GM12892 (cell line): ENCODE results near the gene TRPM3.

Source experiments
- POLR2A ChIP-seq: IDR thresholded peaks from 2 replicates; pipeline ENCODE4 v1.6.1; 2011; ENCODE audit warnings: low read depth, low read length, control low read depth
- POLR2AphosphoS5 ChIP-seq: IDR thresholded peaks from 2 replicates; pipeline ENCODE4 v1.6.1; 2011; ENCODE audit warnings: low read depth, low read length, control low read depth
- TAF1 ChIP-seq: IDR thresholded peaks from 2 replicates; pipeline ENCODE4 v1.6.1; 2011; ENCODE audit warnings: low read depth, mild to moderate bottlenecking, control low read depth, low read length, borderline replicate concordance

DNA sequence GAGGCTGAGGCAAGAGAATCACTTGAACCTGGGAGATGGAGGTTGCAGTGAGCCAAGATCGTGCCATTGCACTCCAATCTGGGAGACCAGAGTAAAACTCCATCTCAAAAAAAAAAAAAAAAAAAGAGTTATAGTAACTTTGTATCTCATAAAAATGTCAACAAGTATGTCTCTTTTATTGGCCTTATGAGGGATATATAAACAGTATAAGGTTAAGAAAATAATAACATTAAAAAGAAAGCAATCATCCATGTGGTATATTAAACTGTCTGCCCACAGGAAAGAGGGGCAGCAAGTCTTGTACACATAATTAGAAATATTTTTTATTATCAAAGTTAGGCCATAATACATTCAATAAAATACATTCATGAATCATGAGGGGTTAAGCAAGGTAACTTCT, 447.6 kb downstream of the TRPM3 start:
- TF ChIP-seq POLR2AphosphoS5 (no peak), POLR2A (no peak), TAF1 (no peak)
